SK-N-SH (cell line): Measurements from ENCODE around the gene AGAP1. TPM values are rescaled to one million over a fixed set of nuclear protein-coding genes. Genes with fewer than 3 reads are reported as not detected.

Source experiments
- CTCF ChIA-PET: fragments of 300-600, 350-600 bp; formaldehyde crosslinking; extraction: SDS; loops from one replicate; lab custom pipeline; 2021; lab: Yijun Ruan, JAX
- POLR2A ChIA-PET: fragments of 350-600 bp; sonication (Branson Sonifier 250); formaldehyde crosslinking; extraction: SDS; loops from one replicate; lab custom pipeline; 2020; ENCODE audit warnings: antibody characterized with exemption, inconsistent platforms; lab: Yijun Ruan, JAX
- DNase-seq: peaks from one replicate; pipeline ENCODE4 v3.0.0; 2012
- H2AFZ ChIP-seq: fragments of 200-600 bp; sonication (generic); 2 replicates; pipeline ENCODE4 v1.8.1; 2016; ENCODE audit warnings: antibody characterized with exemption, mild to moderate bottlenecking, low read depth
- H3F3A ChIP-seq: fragments of 200-600 bp; sonication (generic); replicated peaks from 2 replicates; pipeline ENCODE3; 2016; ENCODE audit warnings: antibody characterized with exemption, mild to moderate bottlenecking; ENCODE audit not compliant: insufficient read depth
- H3K27ac ChIP-seq, 2 experiments: fragments of 200-500 bp in 1 of 2; fragments of 200-600 bp in 1 of 2; sonication (Bioruptor generic) in 1 of 2; sonication (generic), shearing (Covaris generic) in 1 of 2; 2 replicates each; pipeline versions ENCODE4 v1.5.1 to v1.6.1; 2014 to 2016; ENCODE audit warnings: low read depth in 2 of 2, inconsistent platforms in 1 of 2, low read length in 1 of 2, mild to moderate bottlenecking in 1 of 2, mixed read lengths in 1 of 2
- H3K27me3 ChIP-seq: fragments of 200-600 bp; sonication (generic), shearing (Covaris generic); 2 replicates; pipeline ENCODE4 v1.6.1; 2016; ENCODE audit warnings: mixed run types; ENCODE audit not compliant: insufficient read depth
- H3K36me3 ChIP-seq, 2 experiments: fragments of 200-500 bp in 1 of 2; fragments of 200-600 bp in 1 of 2; sonication (Bioruptor generic) in 1 of 2; sonication (generic) in 1 of 2; replicated peaks in 1 of 2; 2 replicates each; pipeline versions ENCODE3 to v1.5.1; 2014 to 2016; ENCODE audit warnings: low read length in 1 of 2, mild to moderate bottlenecking in 1 of 2; ENCODE audit not compliant: insufficient read depth in 2 of 2, control insufficient read depth in 1 of 2
- H3K4me1 ChIP-seq, 2 experiments: fragments of 200-500 bp in 1 of 2; fragments of 200-600 bp in 1 of 2; sonication (Bioruptor generic) in 1 of 2; sonication (generic), shearing (Covaris generic) in 1 of 2; 2 replicates each; pipeline versions ENCODE4 v1.5.1 to v1.6.1; 2014 to 2016; ENCODE audit warnings: low read depth in 1 of 2, low read length in 1 of 2, mixed run types in 1 of 2; ENCODE audit not compliant: insufficient read depth in 2 of 2, control insufficient read depth in 1 of 2
- H3K4me2 ChIP-seq: fragments of 200-600 bp; sonication (generic), shearing (Covaris generic); 2 replicates; pipeline ENCODE4 v1.6.1; 2017; ENCODE audit warnings: mixed run types
- H3K4me3 ChIP-seq, 2 experiments: fragments of 200-500 bp in 1 of 2; fragments of 200-600 bp in 1 of 2; sonication (Bioruptor generic) in 1 of 2; sonication (generic), shearing (Covaris generic) in 1 of 2; 2 replicates each; pipeline versions ENCODE4 v1.5.1 to v1.8.1; 2014 to 2016; ENCODE audit warnings: low read depth in 2 of 2, inconsistent platforms in 1 of 2, low read length in 1 of 2, mild to moderate bottlenecking in 1 of 2, mixed read lengths in 1 of 2, moderate library complexity in 1 of 2
- H3K79me2 ChIP-seq: fragments of 200-600 bp; sonication (generic); 2 replicates; pipeline ENCODE4 v1.8.1; 2017; ENCODE audit warnings: mild to moderate bottlenecking; ENCODE audit not compliant: insufficient read depth
- H3K9ac ChIP-seq: fragments of 200-600 bp; sonication (generic); 2 replicates; pipeline ENCODE4 v1.6.1; 2017; ENCODE audit warnings: mixed run types
- H3K9me2 ChIP-seq: fragments of 200-600 bp; sonication (generic); 2 replicates; pipeline ENCODE4 v1.6.1; 2017; ENCODE audit warnings: mixed run types
- H3K9me3 ChIP-seq: fragments of 200-600 bp; sonication (generic); 2 replicates; pipeline ENCODE4 v1.6.1; 2017; ENCODE audit warnings: mixed run types, mild to moderate bottlenecking, moderate library complexity
- H4K20me1 ChIP-seq: fragments of 200-600 bp; sonication (generic); 2 replicates; pipeline ENCODE4 v1.6.1; 2017; ENCODE audit warnings: mild to moderate bottlenecking, mixed run types; ENCODE audit not compliant: insufficient read depth
- CHD2 ChIP-seq: fragments of 150-350 bp; IDR thresholded peaks from 2 replicates; pipeline ENCODE4 v1.6.1; 2018; ENCODE audit warnings: low read length; ENCODE audit not compliant: partially characterized antibody
- CTCF ChIP-seq: fragments of 200-600 bp; sonication (generic); IDR thresholded peaks from 2 replicates; pipeline ENCODE4 v1.6.1; 2017; ENCODE audit warnings: antibody characterized with exemption, mild to moderate bottlenecking, moderate library complexity
- ELF1 ChIP-seq: IDR thresholded peaks from 2 replicates; pipeline ENCODE4 v1.4.0; 2012
- FOSL2 ChIP-seq: IDR thresholded peaks from 2 replicates; pipeline ENCODE4 v1.4.0; 2012; ENCODE audit warnings: low read depth, mild to moderate bottlenecking, moderate library complexity, borderline replicate concordance
- FOXM1 ChIP-seq: IDR thresholded peaks from 2 replicates; pipeline ENCODE4 v1.4.0; 2012; ENCODE audit warnings: low read depth, mild to moderate bottlenecking
- GABPA ChIP-seq: IDR thresholded peaks from 2 replicates; pipeline ENCODE4 v1.4.0; 2012; ENCODE audit warnings: low read depth, mild to moderate bottlenecking
- IRF3 ChIP-seq: fragments of 150-350 bp; IDR thresholded peaks from 2 replicates; pipeline ENCODE4 v1.6.1; 2016; ENCODE audit warnings: mild to moderate bottlenecking, low read depth, low read length
- JUND ChIP-seq: IDR thresholded peaks from 2 replicates; pipeline ENCODE4 v1.4.0; 2012
- MAX ChIP-seq: IDR thresholded peaks from 2 replicates; pipeline ENCODE4 v1.4.0; 2012; ENCODE audit warnings: low read depth
- MEF2A ChIP-seq: IDR thresholded peaks from 2 replicates; pipeline ENCODE4 v1.4.0; 2012; ENCODE audit warnings: low read depth, borderline replicate concordance
- NFIC ChIP-seq: IDR thresholded peaks from 2 replicates; pipeline ENCODE4 v1.4.0; 2012; ENCODE audit warnings: borderline replicate concordance
- RFX5 ChIP-seq: IDR thresholded peaks from 2 replicates; pipeline ENCODE4 v1.6.1; 2012; ENCODE audit warnings: mild to moderate bottlenecking, improper control_type of control experiment, low read length
- RXRA ChIP-seq: IDR thresholded peaks from 2 replicates; pipeline ENCODE4 v1.4.0; 2012; ENCODE audit warnings: low read depth, mild to moderate bottlenecking, borderline replicate concordance
- SIN3A ChIP-seq: IDR thresholded peaks from 2 replicates; pipeline ENCODE4 v1.6.1; 2012; ENCODE audit warnings: low read depth, mild to moderate bottlenecking, low read length, moderate library complexity, borderline replicate concordance
- TAF1 ChIP-seq: IDR thresholded peaks from 2 replicates; pipeline ENCODE4 v1.6.1; 2012; ENCODE audit warnings: low read depth, mild to moderate bottlenecking, low read length, moderate library complexity, borderline replicate concordance
- TCF12 ChIP-seq: IDR thresholded peaks from 2 replicates; pipeline ENCODE4 v1.4.0; 2012
- USF1 ChIP-seq: IDR thresholded peaks from 2 replicates; pipeline ENCODE4 v1.4.0; 2012; ENCODE audit warnings: low read depth, borderline replicate concordance
- USF2 ChIP-seq: fragments of 150-350 bp; IDR thresholded peaks from 2 replicates; pipeline ENCODE4 v1.6.1; 2017; ENCODE audit warnings: antibody characterized with exemption, low read length, low read depth, borderline replicate concordance
- WGBS: methylation state at CpG from one replicate; pipeline ENCODE4 v1.1.6; 2017; ENCODE audit warnings: low lambda C conversion rate; 5-methylcytosine and 5-hydroxymethylcytosine counted together
- polyA plus RNA-seq, 3 experiments: library from polyadenylated mRNA; depleted of rRNA; stranded (reverse); fragments of >200 nt; gene quantifications; 2 replicates each; pipeline ENCODE4 v1.2.3, GENCODE V29; 2012

The AGAP1 gene
- polyA plus RNA-seq, 1 of the 3 experiments (the other 2 are of a cell fraction): 8.8 TPM

GRCh38 chr2:236112466-236112865, 618.6 kb downstream of the AGAP1 start:
- no peaks in the 10 kb centered on the region for H3K79me2 ChIP-seq
- 87% methylated on average over 13 of the region's 14 CpGs for WGBS

More at GRCh38 chr2:236112466-236112865, 618.6 kb downstream of the AGAP1 start:
- no peak overlapping the region for H3K27ac ChIP-seq
- no peaks in the 10 kb centered on the region for H4K20me1 ChIP-seq
- H3K9me3 ChIP-seq: no peaks in the 10 kb centered on the region
- POLR2A ChIA-PET: no interaction called here
- no peak overlapping the region for H3K4me3 ChIP-seq
- H3K27me3 ChIP-seq: no peaks in the 10 kb centered on the region
- H3K9ac ChIP-seq: no peak overlapping the region
- H3K4me1 ChIP-seq: no peaks in the 10 kb centered on the region; a peak in 1 of 4 replicates
- CTCF ChIA-PET: no interaction called here
- no peak overlapping the region for H2AFZ ChIP-seq
- no peak overlapping the region for H3K4me2 ChIP-seq
- no peaks in the 10 kb centered on the region for H3K36me3 ChIP-seq
- no peak for DNase-seq
- TF ChIP-seq RXRA (no peak), SIN3A (no peak), CHD2 (no peak), USF2 (no peak), JUND (no peak), TAF1 (no peak), TCF12 (no peak), NFIC (no peak), MEF2A (no peak), USF1 (no peak), RFX5 (no peak), ELF1 (no peak), MAX (no peak), FOXM1 (no peak), FOSL2 (no peak), IRF3 (no peak), GABPA (no peak), CTCF (no peak)
- H3F3A ChIP-seq: no peaks in the 10 kb centered on the region
- H3K9me2 ChIP-seq: no peaks in the 10 kb centered on the region
